SHP77 (cell line): ENCODE data around the gene CETP.

Experiments used
- DNase-seq, 2 experiments: peaks; one replicate each; lab custom pipeline; 2025; lab: John Stamatoyannopoulos, UW

The CETP gene

GRCh38 chr16:56961851-56962281 is at the start of gene CETP:
TSS of gene CETP (plus strand) at chr16:56961950. CDS start at chr16:56961980, 30 bp downstream.
- DNase-seq: no peak

- no peak for DNase-seq
Observed at GRCh38 chr16:56912746-56913708, 48.7 kb upstream of the CETP start.

GRCh38 chr16:56914896-56915295 is 46.9 kb upstream of the CETP start:
- no peak for DNase-seq

- DNase-seq: no peak
Observed at GRCh38 chr16:56915336-56916119, 46.2 kb upstream of the CETP start.

GRCh38 chr16:56916571-56917403 is 45.0 kb upstream of the CETP start:
- no peak for DNase-seq

GRCh38 chr16:56918467-56919012 is 43.2 kb upstream of the CETP start:
- no peak for DNase-seq

GRCh38 chr16:56919099-56919800 is 42.5 kb upstream of the CETP start:
- no peak for DNase-seq

- DNase-seq: no peak
Observed at GRCh38 chr16:56921571-56921970, 40.2 kb upstream of the CETP start.

- DNase-seq: no peak
Observed at GRCh38 chr16:56923481-56924091, 38.2 kb upstream of the CETP start.

- no peak for DNase-seq
Observed at GRCh38 chr16:56927471-56927870, 34.3 kb upstream of the CETP start.

- DNase-seq: no peak
Observed at GRCh38 chr16:56929639-56930038, 32.1 kb upstream of the CETP start.

- peak; percentile 72 to 79 for DNase-seq
Observed at GRCh38 chr16:56930486-56931270, 31.1 kb upstream of the CETP start.

- DNase-seq: peak in 1 of 2 experiments; percentile 71
Observed at GRCh38 chr16:56931271-56931891, 30.4 kb upstream of the CETP start.

GRCh38 chr16:56931892-56932720 is 29.6 kb upstream of the CETP start, which contains the start of gene HERPUD1:
TSS of gene HERPUD1 (plus strand) at chr16:56932142. CDS start at chr16:56932245, 103 bp downstream.
- peak; percentile 94 to 96 for DNase-seq

- DNase-seq: peak; percentile 13 to 44
Observed at GRCh38 chr16:56932721-56933619, 28.8 kb upstream of the CETP start.

GRCh38 chr16:56933828-56934598 is 27.7 kb upstream of the CETP start:
- no peak for DNase-seq
